H1 (cell line): ENCODE data around the gene SLC2A13. TPM values are rescaled to one million over a fixed set of nuclear protein-coding genes. Genes with fewer than 3 reads are reported as not detected.
A peak's percentile ranks its signal among the peaks of the same experiment; 100 is the strongest.

Experiments
- CTCF ChIA-PET: fragments of 300-600 bp; sonication (Branson Sonifier 250); formaldehyde crosslinking; loops from one replicate; lab custom pipeline; 2021; ENCODE audit not compliant: partially characterized antibody; lab: Charles Lee
- POLR2A ChIA-PET: fragments of 300-600 bp; sonication (Branson Sonifier 250); formaldehyde crosslinking; loops from one replicate; lab custom pipeline; 2021; ENCODE audit warnings: inconsistent platforms; ENCODE audit not compliant: partially characterized antibody; lab: Charles Lee
- DNase-seq, 2 experiments: peaks; one replicate each; pipeline versions ENCODE4 v3.0.0 to v3.0.0-alpha.2; 2010 to 2022; ENCODE audit warnings: low spot score in 2 of 2, low read depth in 1 of 2, mixed read lengths in 1 of 2
- FAIRE-seq: peaks from 2 replicates; lab custom pipeline; 2011; peaks lifted over from hg19 to GRCh38; lab: Jason Lieb, UNC
- H2AFZ ChIP-seq: 2 replicates; pipeline ENCODE4 v1.8.1; 2012; ENCODE audit warnings: low read length, inconsistent platforms
- H2AK5ac ChIP-seq: 2 replicates; pipeline ENCODE4 v1.6.1; 2013; ENCODE audit warnings: low read depth, low read length
- H2BK120ac ChIP-seq: replicated peaks from 2 replicates; pipeline ENCODE3; 2013; ENCODE audit warnings: low read depth, low read length, inconsistent platforms
- H2BK12ac ChIP-seq: 2 replicates; pipeline ENCODE4 v1.6.1; 2013; ENCODE audit warnings: low read depth, low read length
- H2BK15ac ChIP-seq: 2 replicates; pipeline ENCODE4 v1.6.1; 2013; ENCODE audit warnings: low read length
- H2BK20ac ChIP-seq: 2 replicates; pipeline ENCODE4 v1.6.1; 2013; ENCODE audit warnings: low read length
- H2BK5ac ChIP-seq: 2 replicates; pipeline ENCODE4 v1.6.1; 2013; ENCODE audit warnings: low read depth, low read length
- H3K14ac ChIP-seq: 2 replicates; pipeline ENCODE4 v1.6.1; 2013; ENCODE audit warnings: inconsistent platforms; ENCODE audit not compliant: insufficient read length
- H3K18ac ChIP-seq: 2 replicates; pipeline ENCODE4 v1.6.1; 2013; ENCODE audit warnings: low read length; ENCODE audit errors: extremely low read depth
- H3K23ac ChIP-seq: 2 replicates; pipeline ENCODE4 v1.6.1; 2013; ENCODE audit warnings: inconsistent platforms; ENCODE audit not compliant: insufficient read length
- H3K23me2 ChIP-seq: 2 replicates; pipeline ENCODE4 v1.6.1; 2013; ENCODE audit warnings: low read depth, low read length
- H3K27ac ChIP-seq: 2 replicates; pipeline ENCODE4 v1.6.1; 2011; ENCODE audit warnings: low read depth, low read length, inconsistent platforms
- H3K27me3 ChIP-seq, 4 experiments: replicated peaks in 1 of 4; 1 replicate in 1 of 4; 2 replicates in 3 of 4; pipeline versions ENCODE4 v1.6.1 to v1.8.1; 2011 to 2013; ENCODE audit warnings: low read length in 3 of 4, mild to moderate bottlenecking in 3 of 4, inconsistent platforms in 2 of 4, mixed read lengths in 2 of 4, moderate library complexity in 1 of 4; ENCODE audit not compliant: control insufficient read depth in 3 of 4, insufficient read depth in 3 of 4; ENCODE audit errors: extremely low read depth in 1 of 4
- H3K36me3 ChIP-seq, 4 experiments: 2 replicates each; pipeline versions ENCODE4 v1.6.1 to v1.8.1; 2011 to 2013; ENCODE audit warnings: mild to moderate bottlenecking in 4 of 4, low read length in 3 of 4, moderate library complexity in 2 of 4, control low read depth in 1 of 4, inconsistent platforms in 1 of 4; ENCODE audit not compliant: insufficient read depth in 4 of 4, control insufficient read depth in 2 of 4
- H3K4ac ChIP-seq: replicated peaks from 2 replicates; pipeline ENCODE3; 2013; ENCODE audit warnings: low read length, low read depth, mixed read lengths, inconsistent platforms; ENCODE audit not compliant: insufficient read length
- H3K4me1 ChIP-seq, 4 experiments: replicated peaks in 1 of 4; 1 replicate in 1 of 4; 2 replicates in 3 of 4; pipeline versions ENCODE4 v1.6.1 to v1.8.1; 2011 to 2013; ENCODE audit warnings: low read length in 3 of 4, inconsistent platforms in 2 of 4, mixed read lengths in 1 of 4; ENCODE audit not compliant: insufficient read depth in 4 of 4, control insufficient read depth in 3 of 4
- H3K4me2 ChIP-seq, 2 experiments: 2 replicates each; pipeline versions ENCODE4 v1.6.1 to v1.8.1; 2011 to 2013; ENCODE audit warnings: low read depth in 2 of 2, low read length in 2 of 2, control low read depth in 1 of 2, inconsistent platforms in 1 of 2, mild to moderate bottlenecking in 1 of 2; ENCODE audit not compliant: insufficient read depth in 1 of 2
- H3K4me3 ChIP-seq, 4 experiments: fragments of 200-600, 300-600 bp in 1 of 4; sonication (generic), shearing (Covaris generic), sonication (Bioruptor Twin) in 1 of 4; 2 replicates each; pipeline versions ENCODE4 v1.5.1 to v1.8.1; 2011 to 2016; ENCODE audit warnings: low read length in 4 of 4, low read depth in 3 of 4, control low read depth in 2 of 4, inconsistent platforms in 2 of 4, mild to moderate bottlenecking in 2 of 4, mixed read lengths in 1 of 4, moderate library complexity in 1 of 4; ENCODE audit not compliant: insufficient read depth in 2 of 4; ENCODE audit errors: extremely low read depth in 1 of 4
- H3K56ac ChIP-seq: replicated peaks from 2 replicates; pipeline ENCODE3; 2013; ENCODE audit warnings: low read depth, mild to moderate bottlenecking, mixed read lengths, low read length, inconsistent platforms; ENCODE audit not compliant: insufficient read length
- H3K79me1 ChIP-seq: 2 replicates; pipeline ENCODE4 v1.6.1; 2013; ENCODE audit warnings: low read depth, low read length, control low read depth
- H3K79me2 ChIP-seq, 2 experiments: 2 replicates each; pipeline versions ENCODE4 v1.6.1 to v1.8.1; 2012 to 2013; ENCODE audit warnings: low read length in 2 of 2, mild to moderate bottlenecking in 2 of 2, inconsistent platforms in 1 of 2; ENCODE audit not compliant: insufficient read depth in 2 of 2, control insufficient read depth in 1 of 2
- H3K9ac ChIP-seq, 4 experiments: replicated peaks in 1 of 4; 1 replicate in 1 of 4; 2 replicates in 3 of 4; pipeline versions ENCODE4 v1.6.1 to v1.8.1; 2011 to 2013; ENCODE audit warnings: low read depth in 3 of 4, low read length in 3 of 4, control low read depth in 2 of 4, mild to moderate bottlenecking in 2 of 4, moderate library complexity in 2 of 4, inconsistent platforms in 1 of 4; ENCODE audit errors: extremely low read depth in 1 of 4
- H3K9me3 ChIP-seq, 2 experiments: 2 replicates each; pipeline versions ENCODE4 v1.6.1 to v1.8.1; 2012 to 2013; ENCODE audit warnings: mild to moderate bottlenecking in 2 of 2, moderate library complexity in 2 of 2, control low read depth in 1 of 2, inconsistent platforms in 1 of 2, low read depth in 1 of 2, low read length in 1 of 2, mixed read lengths in 1 of 2; ENCODE audit not compliant: insufficient read depth in 2 of 2
- H4K20me1 ChIP-seq, 2 experiments: replicated peaks in 1 of 2; 2 replicates each; pipeline versions ENCODE3 to v1.8.1; 2011 to 2013; ENCODE audit warnings: inconsistent platforms in 2 of 2, low read length in 2 of 2, mild to moderate bottlenecking in 1 of 2; ENCODE audit not compliant: insufficient read depth in 2 of 2, control insufficient read depth in 1 of 2
- H4K5ac ChIP-seq: 2 replicates; pipeline ENCODE4 v1.6.1; 2013; ENCODE audit warnings: low read length, low read depth, mixed read lengths, inconsistent platforms; ENCODE audit not compliant: insufficient read length
- H4K8ac ChIP-seq: 2 replicates; pipeline ENCODE4 v1.8.0; 2013; ENCODE audit warnings: mild to moderate bottlenecking, moderate library complexity, low read length, inconsistent platforms; ENCODE audit not compliant: insufficient read depth; ENCODE audit errors: extremely low read depth
- H4K91ac ChIP-seq: replicated peaks from 2 replicates; pipeline ENCODE3; 2013; ENCODE audit warnings: low read length, mixed read lengths, inconsistent platforms; ENCODE audit not compliant: insufficient read length
- MAFK ChIP-seq: IDR thresholded peaks from 2 replicates; pipeline ENCODE4 v1.6.1; 2012; ENCODE audit warnings: low read depth, mild to moderate bottlenecking, improper control_type of control experiment, low read length
- SP4 ChIP-seq: IDR thresholded peaks from 2 replicates; pipeline ENCODE4 v1.6.1; 2012; ENCODE audit warnings: low read length, inconsistent platforms
- WGBS, 2 experiments: shearing (Covaris generic) in 1 of 2; methylation state at CpG; one replicate each; pipeline versions ENCODE4 v1.1.6 to v1.1.7; 2013 to 2015; ENCODE audit warnings: low lambda C conversion rate in 2 of 2, mixed read lengths in 2 of 2, inconsistent platforms in 1 of 2, low coverage in 1 of 2, missing lambda C conversion rate in 1 of 2; ENCODE audit not compliant: insufficient replicate concordance in 2 of 2, insufficient coverage in 1 of 2, insufficient read length in 1 of 2; ENCODE audit errors: extremely low coverage in 1 of 2, missing lambda C conversion rate in 1 of 2; 5-methylcytosine and 5-hydroxymethylcytosine counted together
- polyA plus RNA-seq, 7 experiments: library from polyadenylated mRNA; depleted of rRNA in 3 of 7; stranded (reverse) in 5 of 7; unstranded in 2 of 7; fragments of >200 nt in 5 of 7; fragments of 200-250 nt in 2 of 7; gene quantifications; 1 replicate in 5 of 7; 2 replicates in 1 of 7; 4 replicates in 1 of 7; pipeline versions ENCODE4 v1.2.1 to v1.2.3, GENCODE V29; 2011 to 2013; ENCODE audit warnings: missing spikeins in 2 of 7, mixed read lengths in 2 of 7
- total RNA-seq: library from RNA; stranded (reverse); fragmentation: NEBNext Ultra II Directional; extraction: Animal tissue kit (Norgen Biotek cat#: 25700); gene quantifications from 2 replicates; pipeline ENCODE4 v1.2.1, GENCODE V29; 2021
- TF ChIP-seq, protein P1 (sequence below): IDR thresholded peaks from 2 replicates; pipeline ENCODE4 v1.6.1; 2012; ENCODE audit warnings: low read length, inconsistent platforms

The SLC2A13 gene
- total and polyA plus RNA-seq, 2 of the 8 experiments (the other 6 are each of a cell fraction or from before 2014, with no cell fraction given): 2.8 to 9.6 TPM

DNA sequence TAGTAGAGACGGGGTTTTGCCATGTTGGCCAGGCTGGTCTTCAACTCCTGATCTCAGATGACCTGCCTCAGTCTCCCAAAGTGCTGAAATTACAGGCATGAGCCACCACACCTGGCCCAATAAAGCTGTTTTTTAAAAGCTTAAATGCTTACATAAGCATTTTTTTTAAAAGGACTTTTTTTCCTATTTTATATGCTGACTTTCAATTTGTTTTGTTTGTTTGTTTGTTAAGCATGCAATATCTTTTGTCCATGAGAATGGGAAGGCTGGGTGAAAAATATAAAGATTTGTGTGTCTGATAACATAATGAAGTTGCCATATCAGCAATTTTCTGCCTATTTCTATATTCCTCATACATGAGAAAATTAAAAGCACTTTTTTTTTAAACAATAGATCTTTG lies 17.0 kb upstream of the SLC2A13 start:
- DNase-seq (no peak), FAIRE-seq (no peak)
- no peaks in the 10 kb centered on the region for H3K9me3 ChIP-seq
- H3K79me2 ChIP-seq: no peaks in the 10 kb centered on the region
- no peak overlapping the region for H3K27ac ChIP-seq
- no peak overlapping the region for H3K4me2 ChIP-seq
- no peaks in the 10 kb centered on the region for H3K79me1 ChIP-seq
- H2BK20ac ChIP-seq: no peak overlapping the region
- no peak overlapping the region for H4K5ac ChIP-seq
- no peak overlapping the region for H3K4ac ChIP-seq
- no peak overlapping the region for H4K8ac ChIP-seq
- TF ChIP-seq SP4 (no peak), MAFK (peak; percentile 75)
- TF ChIP-seq, protein P1, sequence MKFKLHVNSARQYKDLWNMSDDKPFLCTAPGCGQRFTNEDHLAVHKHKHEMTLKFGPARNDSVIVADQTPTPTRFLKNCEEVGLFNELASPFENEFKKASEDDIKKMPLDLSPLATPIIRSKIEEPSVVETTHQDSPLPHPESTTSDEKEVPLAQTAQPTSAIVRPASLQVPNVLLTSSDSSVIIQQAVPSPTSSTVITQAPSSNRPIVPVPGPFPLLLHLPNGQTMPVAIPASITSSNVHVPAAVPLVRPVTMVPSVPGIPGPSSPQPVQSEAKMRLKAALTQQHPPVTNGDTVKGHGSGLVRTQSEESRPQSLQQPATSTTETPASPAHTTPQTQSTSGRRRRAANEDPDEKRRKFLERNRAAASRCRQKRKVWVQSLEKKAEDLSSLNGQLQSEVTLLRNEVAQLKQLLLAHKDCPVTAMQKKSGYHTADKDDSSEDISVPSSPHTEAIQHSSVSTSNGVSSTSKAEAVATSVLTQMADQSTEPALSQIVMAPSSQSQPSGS: no peak
- POLR2A ChIA-PET: no interaction called here
- no peak overlapping the region for H3K18ac ChIP-seq
- no peaks in the 10 kb centered on the region for H3K4me1 ChIP-seq
- H3K23me2 ChIP-seq: no peaks in the 10 kb centered on the region
- H2AK5ac ChIP-seq: no peak overlapping the region
- no peaks in the 10 kb centered on the region for H3K36me3 ChIP-seq
- H2BK15ac ChIP-seq: no peak overlapping the region
- no peak overlapping the region for H2BK120ac ChIP-seq
- no peak overlapping the region for H2BK12ac ChIP-seq
- no peak overlapping the region for H3K9ac ChIP-seq
- no peak overlapping the region for H3K14ac ChIP-seq
- no peak overlapping the region for H3K56ac ChIP-seq
- WGBS, 2 experiments: 88% methylated on average over 1 of the region's 1 CpG; no CpG with 5 or more reads in 1 of the 2 experiments
- no peaks in the 10 kb centered on the region for H4K20me1 ChIP-seq
- H2BK5ac ChIP-seq: no peak overlapping the region
- no peaks in the 10 kb centered on the region for H3K27me3 ChIP-seq
- H4K91ac ChIP-seq: no peak overlapping the region
- H2AFZ ChIP-seq: no peak overlapping the region
- CTCF ChIA-PET: interaction anchor here (1.3 kb wide), 1 partner anchor 111 kb away, joined by 4 read pairs; no protein-coding TSS in a partner anchor
- no peak overlapping the region for H3K23ac ChIP-seq
- H3K4me3 ChIP-seq: no peak overlapping the region
